Effector memory CD8-positive, alpha-beta T cell (primary cell): Measurements from ENCODE around the gene KRTAP1-1.

Experiments
- ATAC-seq: fragments of 150-1000 bp; cut with Tn5 transposase; replicated peaks from 2 replicates; pipeline ENCODE4 v1.10.0; 2021; ENCODE audit warnings: mild to moderate bottlenecking, moderate library complexity
- DNase-seq, 3 experiments: peaks; one replicate each; pipeline ENCODE4 v3.0.0; 2021
- H3K27ac Mint-ChIP-seq, 2 donors: one replicate each; pipeline ENCODE4 v1.8.0; 2022; ENCODE audit warnings: mild to moderate bottlenecking in 2 of 2, mixed read lengths in 2 of 2, moderate library complexity in 2 of 2
- H3K27me3 Mint-ChIP-seq, 2 donors: one replicate each; pipeline ENCODE4 v1.8.0; 2022; ENCODE audit warnings: mixed read lengths in 2 of 2
- H3K36me3 Mint-ChIP-seq: one replicate; pipeline ENCODE4 v1.8.0; 2022; ENCODE audit warnings: mild to moderate bottlenecking, moderate library complexity, mixed read lengths; ENCODE audit not compliant: insufficient read depth
- H3K4me1 Mint-ChIP-seq, 2 donors: one replicate each; pipeline ENCODE4 v1.8.0; 2022; ENCODE audit warnings: low read depth in 2 of 2, mixed read lengths in 2 of 2
- H3K4me3 Mint-ChIP-seq, 2 donors: one replicate each; pipeline ENCODE4 v1.8.0; 2022; ENCODE audit warnings: mild to moderate bottlenecking in 2 of 2, mixed read lengths in 2 of 2, moderate library complexity in 2 of 2
- H3K9me3 Mint-ChIP-seq, 2 donors: one replicate each; pipeline ENCODE4 v1.8.0; 2022; ENCODE audit warnings: mixed read lengths in 2 of 2

Gene KRTAP1-1

GRCh38 chr17:40996829-40997228 lies 44.4 kb downstream of the KRTAP1-1 start:
- no peak for ATAC-seq
- no peaks in the 10 kb centered on the region for H3K4me1 Mint-ChIP-seq

GRCh38 chr17:40995116-40995515 lies 46.1 kb downstream of the KRTAP1-1 start:
- DNase-seq (no peak), ATAC-seq (no peak)
- Mint-ChIP-seq H3K4me3 (no peak overlapping the region), H3K9me3 (no peaks in the 10 kb centered on the region), H3K36me3 (no peaks in the 10 kb centered on the region), H3K4me1 (no peaks in the 10 kb centered on the region), H3K27me3 (peaks cover 72 to 73% of the 10 kb centered on the region in 2 donors), H3K27ac (no peak overlapping the region)

More at GRCh38 chr17:40996829-40997228, 44.4 kb downstream of the KRTAP1-1 start:
- H3K9me3 Mint-ChIP-seq: no peaks in the 10 kb centered on the region
- H3K27ac Mint-ChIP-seq: no peak overlapping the region
- peaks cover 83 to 84% of the 10 kb centered on the region in 2 donors for H3K27me3 Mint-ChIP-seq
- H3K36me3 Mint-ChIP-seq: no peaks in the 10 kb centered on the region
- no peak overlapping the region for H3K4me3 Mint-ChIP-seq
- no peak for DNase-seq

- no peaks in the 10 kb centered on the region for H3K4me1 Mint-ChIP-seq
These were observed 47.4 kb downstream of the KRTAP1-1 start, which contains the start of gene KRTAP3-3 for GRCh38 chr17:40993839-40994238. TSS of gene KRTAP3-3 (minus strand) at chr17:40994164. CDS start at chr17:40994097, 67 bp downstream.

DNA sequence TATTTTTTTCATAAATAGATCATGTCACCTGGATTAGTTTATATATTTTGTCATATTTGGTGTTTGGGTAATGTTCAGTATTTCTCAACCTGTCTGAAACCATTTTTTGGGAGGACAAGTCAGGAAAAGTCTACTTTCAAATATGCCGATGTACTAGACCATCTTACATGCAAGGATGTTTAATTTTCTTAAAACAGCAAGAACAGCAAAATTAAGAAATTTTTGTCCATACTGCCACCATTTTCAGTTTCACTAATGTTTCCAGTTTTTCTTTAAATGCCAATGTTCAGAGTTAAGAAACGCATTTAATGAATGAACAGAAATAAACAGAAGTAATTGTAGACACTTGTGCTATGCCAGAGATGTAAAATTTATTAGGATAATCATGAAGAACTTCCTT lies 48.2 kb downstream of the KRTAP1-1 start:
- Mint-ChIP-seq H3K27me3 (peaks cover 52 to 55% of the 10 kb centered on the region in 2 donors), H3K9me3 (no peaks in the 10 kb centered on the region), H3K4me1 (no peaks in the 10 kb centered on the region), H3K27ac (no peak overlapping the region), H3K4me3 (no peak overlapping the region), H3K36me3 (no peaks in the 10 kb centered on the region)
- DNase-seq: no peak
- ATAC-seq: no peak

More at GRCh38 chr17:40993839-40994238, 47.4 kb downstream of the KRTAP1-1 start, which contains the start of gene KRTAP3-3:
- DNase-seq (no peak), ATAC-seq (no peak)
- Mint-ChIP-seq H3K36me3 (no peaks in the 10 kb centered on the region), H3K9me3 (no peaks in the 10 kb centered on the region), H3K27me3 (peaks cover 59 to 62% of the 10 kb centered on the region in 2 donors), H3K27ac (no peak within 1 kb of the TSS), H3K4me3 (no peak within 1 kb of the TSS)

DNA sequence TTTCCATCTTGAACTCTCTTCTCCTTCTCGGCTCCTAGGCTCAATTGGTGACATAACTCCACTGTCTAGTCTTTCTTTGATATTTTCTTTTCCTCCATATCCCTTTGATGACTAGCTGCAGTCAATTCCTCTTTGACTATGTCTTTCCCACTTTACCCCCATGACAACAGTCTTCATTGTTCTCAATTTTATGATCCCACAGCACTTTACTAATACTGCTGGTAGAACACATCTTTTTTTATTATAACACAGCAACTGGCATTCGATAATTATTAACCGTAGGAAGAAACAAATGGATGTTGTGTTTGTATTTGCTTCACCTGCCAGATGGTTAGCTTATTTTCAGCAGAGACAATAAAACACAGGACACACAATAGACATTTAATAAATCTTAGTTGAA lies 48.6 kb downstream of the KRTAP1-1 start:
- Mint-ChIP-seq H3K9me3 (no peaks in the 10 kb centered on the region), H3K27ac (no peak overlapping the region), H3K4me3 (no peak overlapping the region), H3K36me3 (no peaks in the 10 kb centered on the region), H3K27me3 (peaks cover 51 to 55% of the 10 kb centered on the region in 2 donors), H3K4me1 (no peaks in the 10 kb centered on the region)
- no peak for ATAC-seq
- no peak for DNase-seq
